ENCODE data around the gene ABCA2.

Gene ABCA2

GRCh38 chr9:136972743-136973142, 55.3 kb downstream of the ABCA2 start (continued):
- TF ChIP-seq, protein P1, sequence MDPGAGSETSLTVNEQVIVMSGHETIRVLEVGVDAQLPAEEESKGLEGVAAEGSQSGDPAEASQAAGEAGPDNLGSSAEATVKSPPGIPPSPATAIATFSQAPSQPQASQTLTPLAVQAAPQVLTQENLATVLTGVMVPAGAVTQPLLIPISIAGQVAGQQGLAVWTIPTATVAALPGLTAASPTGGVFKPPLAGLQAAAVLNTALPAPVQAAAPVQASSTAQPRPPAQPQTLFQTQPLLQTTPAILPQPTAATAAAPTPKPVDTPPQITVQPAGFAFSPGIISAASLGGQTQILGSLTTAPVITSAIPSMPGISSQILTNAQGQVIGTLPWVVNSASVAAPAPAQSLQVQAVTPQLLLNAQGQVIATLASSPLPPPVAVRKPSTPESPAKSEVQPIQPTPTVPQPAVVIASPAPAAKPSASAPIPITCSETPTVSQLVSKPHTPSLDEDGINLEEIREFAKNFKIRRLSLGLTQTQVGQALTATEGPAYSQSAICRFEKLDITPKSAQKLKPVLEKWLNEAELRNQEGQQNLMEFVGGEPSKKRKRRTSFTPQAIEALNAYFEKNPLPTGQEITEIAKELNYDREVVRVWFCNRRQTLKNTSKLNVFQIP (CRISPR knock-in tag; IDR thresholded peaks at IDR 0.05; ENCODE audit: borderline replicate concordance, low read depth), result no peak
- no peak for TF ChIP-seq SNAI2 (CRISPR knock-in tag; IDR thresholded peaks at IDR 0.05)

DNA sequence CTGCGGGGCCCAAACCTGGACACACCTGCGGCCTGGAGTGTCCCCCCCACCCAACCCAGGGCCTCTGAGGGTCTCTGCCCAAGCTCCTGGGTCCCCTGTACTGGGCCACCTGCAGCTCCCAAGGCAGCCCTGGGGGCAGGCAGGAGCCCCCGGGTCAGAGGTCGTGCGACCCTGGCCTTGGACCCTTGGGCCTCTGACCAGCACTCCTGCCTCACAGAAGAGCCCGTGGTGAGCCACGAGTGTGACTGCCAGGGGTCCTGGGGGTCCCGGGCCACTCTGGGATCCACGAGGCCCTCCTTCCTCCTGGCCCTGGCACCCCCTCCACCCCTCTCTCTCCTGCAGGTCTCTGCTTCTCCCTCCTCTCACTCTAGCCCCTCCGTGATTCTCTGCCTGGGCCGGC, 55.7 kb downstream of the ABCA2 start:
- ATAC-seq, result no peak
- TF ChIP-seq TCF4 (CRISPR knock-in tag; IDR thresholded peaks at IDR 0.05; ENCODE audit: borderline replicate concordance) (no peak), ARNTL (CRISPR knock-in tag; IDR thresholded peaks at IDR 0.05; ENCODE audit: borderline replicate concordance, low read depth) (no peak), BACH2 (CRISPR knock-in tag; IDR thresholded peaks at IDR 0.05; ENCODE audit: borderline replicate concordance) (no peak), ISL1 (CRISPR knock-in tag; IDR thresholded peaks at IDR 0.05) (no peak), CSRNP3 (CRISPR knock-in tag; IDR thresholded peaks at IDR 0.05) (no peak), ZFP30 (CRISPR knock-in tag; IDR thresholded peaks at IDR 0.05) (no peak), ESRRG (CRISPR knock-in tag; IDR thresholded peaks at IDR 0.05) (no peak), ZC3H10 (CRISPR knock-in tag; IDR thresholded peaks at IDR 0.05) (no peak), ZFP3 (CRISPR knock-in tag; IDR thresholded peaks at IDR 0.05) (no peak), PPARA (CRISPR knock-in tag; IDR thresholded peaks at IDR 0.05; ENCODE audit: borderline replicate concordance) (no peak), SNAI2 (CRISPR knock-in tag; IDR thresholded peaks at IDR 0.05) (no peak)
- TF ChIP-seq, protein P2, sequence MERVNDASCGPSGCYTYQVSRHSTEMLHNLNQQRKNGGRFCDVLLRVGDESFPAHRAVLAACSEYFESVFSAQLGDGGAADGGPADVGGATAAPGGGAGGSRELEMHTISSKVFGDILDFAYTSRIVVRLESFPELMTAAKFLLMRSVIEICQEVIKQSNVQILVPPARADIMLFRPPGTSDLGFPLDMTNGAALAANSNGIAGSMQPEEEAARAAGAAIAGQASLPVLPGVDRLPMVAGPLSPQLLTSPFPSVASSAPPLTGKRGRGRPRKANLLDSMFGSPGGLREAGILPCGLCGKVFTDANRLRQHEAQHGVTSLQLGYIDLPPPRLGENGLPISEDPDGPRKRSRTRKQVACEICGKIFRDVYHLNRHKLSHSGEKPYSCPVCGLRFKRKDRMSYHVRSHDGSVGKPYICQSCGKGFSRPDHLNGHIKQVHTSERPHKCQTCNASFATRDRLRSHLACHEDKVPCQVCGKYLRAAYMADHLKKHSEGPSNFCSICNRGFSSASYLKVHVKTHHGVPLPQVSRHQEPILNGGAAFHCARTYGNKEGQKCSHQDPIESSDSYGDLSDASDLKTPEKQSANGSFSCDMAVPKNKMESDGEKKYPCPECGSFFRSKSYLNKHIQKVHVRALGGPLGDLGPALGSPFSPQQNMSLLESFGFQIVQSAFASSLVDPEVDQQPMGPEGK (CRISPR knock-in tag; IDR thresholded peaks at IDR 0.05; ENCODE audit: borderline replicate concordance), result no peak
- TF ChIP-seq, protein P1 (CRISPR knock-in tag; IDR thresholded peaks at IDR 0.05; ENCODE audit: borderline replicate concordance, low read depth), result no peak
- TF ChIP-seq, protein P3, sequence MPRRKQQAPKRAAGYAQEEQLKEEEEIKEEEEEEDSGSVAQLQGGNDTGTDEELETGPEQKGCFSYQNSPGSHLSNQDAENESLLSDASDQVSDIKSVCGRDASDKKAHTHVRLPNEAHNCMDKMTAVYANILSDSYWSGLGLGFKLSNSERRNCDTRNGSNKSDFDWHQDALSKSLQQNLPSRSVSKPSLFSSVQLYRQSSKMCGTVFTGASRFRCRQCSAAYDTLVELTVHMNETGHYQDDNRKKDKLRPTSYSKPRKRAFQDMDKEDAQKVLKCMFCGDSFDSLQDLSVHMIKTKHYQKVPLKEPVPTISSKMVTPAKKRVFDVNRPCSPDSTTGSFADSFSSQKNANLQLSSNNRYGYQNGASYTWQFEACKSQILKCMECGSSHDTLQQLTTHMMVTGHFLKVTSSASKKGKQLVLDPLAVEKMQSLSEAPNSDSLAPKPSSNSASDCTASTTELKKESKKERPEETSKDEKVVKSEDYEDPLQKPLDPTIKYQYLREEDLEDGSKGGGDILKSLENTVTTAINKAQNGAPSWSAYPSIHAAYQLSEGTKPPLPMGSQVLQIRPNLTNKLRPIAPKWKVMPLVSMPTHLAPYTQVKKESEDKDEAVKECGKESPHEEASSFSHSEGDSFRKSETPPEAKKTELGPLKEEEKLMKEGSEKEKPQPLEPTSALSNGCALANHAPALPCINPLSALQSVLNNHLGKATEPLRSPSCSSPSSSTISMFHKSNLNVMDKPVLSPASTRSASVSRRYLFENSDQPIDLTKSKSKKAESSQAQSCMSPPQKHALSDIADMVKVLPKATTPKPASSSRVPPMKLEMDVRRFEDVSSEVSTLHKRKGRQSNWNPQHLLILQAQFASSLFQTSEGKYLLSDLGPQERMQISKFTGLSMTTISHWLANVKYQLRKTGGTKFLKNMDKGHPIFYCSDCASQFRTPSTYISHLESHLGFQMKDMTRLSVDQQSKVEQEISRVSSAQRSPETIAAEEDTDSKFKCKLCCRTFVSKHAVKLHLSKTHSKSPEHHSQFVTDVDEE (CRISPR knock-in tag; IDR thresholded peaks at IDR 0.05), result no peak

- no peak for ATAC-seq
- TF ChIP-seq ZNF8 (CRISPR knock-in tag; IDR thresholded peaks at IDR 0.05) (no peak), ZNF70 (CRISPR knock-in tag; IDR thresholded peaks at IDR 0.05) (no peak), CSRNP3 (CRISPR knock-in tag; IDR thresholded peaks at IDR 0.05) (no peak), ARNTL (CRISPR knock-in tag; IDR thresholded peaks at IDR 0.05; ENCODE audit: borderline replicate concordance, low read depth) (no peak), ESRRG (CRISPR knock-in tag; IDR thresholded peaks at IDR 0.05) (no peak), GLIS3 (CRISPR knock-in tag; IDR thresholded peaks at IDR 0.05) (no peak), CSDC2 (CRISPR knock-in tag; IDR thresholded peaks at IDR 0.05) (no peak), SNAI2 (CRISPR knock-in tag; IDR thresholded peaks at IDR 0.05) (no peak), ISL1 (CRISPR knock-in tag; IDR thresholded peaks at IDR 0.05) (no peak), BACH2 (CRISPR knock-in tag; IDR thresholded peaks at IDR 0.05; ENCODE audit: borderline replicate concordance) (no peak), ZC3H10 (CRISPR knock-in tag; IDR thresholded peaks at IDR 0.05) (no peak), OSR1 (CRISPR knock-in tag; IDR thresholded peaks at IDR 0.05) (no peak), TOX (CRISPR knock-in tag; IDR thresholded peaks at IDR 0.05; ENCODE audit: borderline replicate concordance) (no peak), ZNF565 (CRISPR knock-in tag; conservative IDR thresholded peaks at IDR 0.05; ENCODE audit: low read depth) (no peak)
- TF ChIP-seq, protein P4, sequence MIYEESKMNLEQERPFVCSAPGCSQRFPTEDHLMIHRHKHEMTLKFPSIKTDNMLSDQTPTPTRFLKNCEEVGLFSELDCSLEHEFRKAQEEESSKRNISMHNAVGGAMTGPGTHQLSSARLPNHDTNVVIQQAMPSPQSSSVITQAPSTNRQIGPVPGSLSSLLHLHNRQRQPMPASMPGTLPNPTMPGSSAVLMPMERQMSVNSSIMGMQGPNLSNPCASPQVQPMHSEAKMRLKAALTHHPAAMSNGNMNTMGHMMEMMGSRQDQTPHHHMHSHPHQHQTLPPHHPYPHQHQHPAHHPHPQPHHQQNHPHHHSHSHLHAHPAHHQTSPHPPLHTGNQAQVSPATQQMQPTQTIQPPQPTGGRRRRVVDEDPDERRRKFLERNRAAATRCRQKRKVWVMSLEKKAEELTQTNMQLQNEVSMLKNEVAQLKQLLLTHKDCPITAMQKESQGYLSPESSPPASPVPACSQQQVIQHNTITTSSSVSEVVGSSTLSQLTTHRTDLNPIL (CRISPR knock-in tag; IDR thresholded peaks at IDR 0.05; ENCODE audit: low read depth), result no peak
- TF ChIP-seq, protein P2 (CRISPR knock-in tag; IDR thresholded peaks at IDR 0.05; ENCODE audit: borderline replicate concordance), result no peak
These were observed 56.3 kb downstream of the ABCA2 start for GRCh38 chr9:136971746-136972145.

Measured in SK-N-SH treated with all-trans-retinoic acid at 6 μM for 48 hours (cell line).